Stimulated activated CD8-positive, alpha-beta memory T cell treated with anti-CD3 and anti-CD28 coated beads, Interleukin-4, amount 100 ng/mL, for 48 hours (primary cell): ENCODE data around the gene CASTOR1.

Experiments used
- DNase-seq: peaks from one replicate; pipeline ENCODE4 v3.0.0-alpha.2; 2020

CASTOR1 gene

GRCh38 chr22:30244066-30244465 is 45.2 kb downstream of the CASTOR1 start:
- DNase-seq: no peak

- DNase-seq: no peak
These were observed 45.6 kb downstream of the CASTOR1 start for GRCh38 chr22:30243661-30244060.

- DNase-seq: no peak
These were observed 47.5 kb downstream of the CASTOR1 start for GRCh38 chr22:30241576-30242371.

GRCh38 chr22:30240541-30241417 is 48.5 kb downstream of the CASTOR1 start:
- DNase-seq: no peak

- DNase-seq: no peak
These were observed 49.6 kb downstream of the CASTOR1 start for GRCh38 chr22:30239488-30240405.

GRCh38 chr22:30238661-30239487 is 50.4 kb downstream of the CASTOR1 start:
- DNase-seq: no peak

GRCh38 chr22:30238136-30238535 is 51.2 kb downstream of the CASTOR1 start:
- DNase-seq: no peak

GRCh38 chr22:30236875-30237274 is 52.4 kb downstream of the CASTOR1 start:
- DNase-seq: no peak

GRCh38 chr22:30235687-30236170 is 53.6 kb downstream of the CASTOR1 start:
- no peak for DNase-seq
